Endothelial cell of umbilical vein (primary cell): ENCODE data around the gene RBM27.

Source experiments
- CTCF ChIP-seq, 2 donors: IDR thresholded peaks; 1 replicate in 1 of 2; 2 replicates in 1 of 2; pipeline ENCODE4 v1.5.1; 2011; ENCODE audit warnings: low read length in 2 of 2, mild to moderate bottlenecking in 2 of 2, moderate library complexity in 2 of 2, control low read depth in 1 of 2, inconsistent platforms in 1 of 2, low read depth in 1 of 2; ENCODE audit not compliant: insufficient read depth in 1 of 2; ENCODE audit errors: extremely low read depth in 1 of 2
- EZH2 ChIP-seq: IDR thresholded peaks from 2 replicates; pipeline ENCODE4 v1.6.1; 2012; ENCODE audit warnings: borderline replicate concordance, low read depth, mild to moderate bottlenecking, moderate library complexity, low read length, inconsistent platforms; ENCODE audit not compliant: severe bottlenecking
- JUN ChIP-seq: IDR thresholded peaks from 2 replicates; pipeline ENCODE4 v1.6.1; 2011; ENCODE audit warnings: borderline replicate concordance, low read depth; ENCODE audit not compliant: insufficient read length, insufficient read depth
- MAX ChIP-seq: IDR thresholded peaks from 2 replicates; pipeline ENCODE4 v1.6.1; 2011; ENCODE audit not compliant: insufficient read depth, insufficient read length
- POLR2A ChIP-seq: IDR thresholded peaks from 2 replicates; pipeline ENCODE4 v1.6.1; 2012; ENCODE audit warnings: low read depth, mild to moderate bottlenecking, control low read depth, low read length
- POLR2AphosphoS5 ChIP-seq: IDR thresholded peaks from 2 replicates; pipeline ENCODE4 v1.6.1; 2012; ENCODE audit warnings: low read depth, mild to moderate bottlenecking, control low read depth, low read length, moderate library complexity; ENCODE audit not compliant: insufficient read depth

DNA sequence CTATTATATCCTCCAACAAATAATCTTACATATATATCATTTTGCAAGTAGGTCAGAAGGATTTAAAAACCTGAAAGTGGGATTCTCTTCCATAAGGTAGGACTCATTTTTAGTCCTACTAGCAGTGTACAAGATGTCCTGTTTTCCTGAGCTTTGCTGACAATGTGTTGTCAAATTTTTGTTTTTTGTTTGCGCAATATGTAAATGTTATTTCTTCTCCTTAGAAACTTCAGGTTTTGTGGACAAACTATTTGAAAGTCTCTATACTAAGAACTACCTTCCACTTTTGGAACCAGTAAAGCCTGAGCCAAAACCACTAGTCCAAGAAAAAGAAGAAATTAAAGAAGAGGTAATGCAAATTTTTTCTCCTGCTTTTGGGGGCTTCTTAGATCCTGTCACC lies 19.8 kb downstream of the RBM27 start:
- no peak for TF ChIP-seq CTCF (IDR thresholded peaks at IDR 0.05; ENCODE audit: extremely low read depth in 1 of 2, insufficient read depth in 1 of 2, low read depth in 1 of 2, low read length in 2 of 2)
- TF ChIP-seq POLR2A: no peak
- TF ChIP-seq POLR2AphosphoS5: no peak
- no peak for TF ChIP-seq MAX
- TF ChIP-seq JUN: no peak
- TF ChIP-seq EZH2: no peak
